HCT116 (cell line): ENCODE data around the gene ERI2. TPM values are rescaled to one million over a fixed set of nuclear protein-coding genes. Genes with fewer than 3 reads are reported as not detected.

Source experiments
- ATAC-seq: fragments of 200-7000 bp; cut with Tn5 transposase; 2 replicates; pipeline ENCODE4 v1.9.1; 2020; ENCODE audit warnings: mild to moderate bottlenecking, moderate library complexity
- BruUV-seq: library from RNA; stranded (reverse); fragments of 400-500 nt; replicated peaks from 2 replicates; lab custom pipeline; 2021; lab: Mats Ljungman, UMichigan
- CTCF ChIA-PET: fragments of 300-600 bp; sonication (Branson Sonifier 250); formaldehyde crosslinking; loops from one replicate; lab custom pipeline; 2021; ENCODE audit warnings: antibody characterized with exemption; lab: Charles Lee
- POLR2A ChIA-PET: fragments of 300-600, 350-600 bp; sonication (Branson Sonifier 250); formaldehyde crosslinking; loops from one replicate; lab custom pipeline; 2021; ENCODE audit warnings: antibody characterized with exemption; lab: Charles Lee
- RAD21 ChIA-PET, 2 experiments: fragments of 300-600 bp; sonication (Branson Sonifier 250); formaldehyde crosslinking; loops; one replicate each; lab custom pipeline; 2023; ENCODE audit warnings: low total read pairs in 2 of 2; ENCODE audit not compliant: uncharacterized antibody in 2 of 2, unreplicated experiment in 2 of 2, low non-redundant PET in 1 of 2; lab: Charles Lee
- DNase-seq: peaks from one replicate; pipeline ENCODE4 v3.0.0-alpha.2; 2010; ENCODE audit warnings: low read depth, low spot score
- H2AFZ ChIP-seq: fragments of 200-600 bp; shearing (Covaris generic), sonication (generic); 2 replicates; pipeline ENCODE4 v1.6.1; 2017; ENCODE audit warnings: low read depth, mixed run types, mixed read lengths, antibody characterized with exemption, low read length; ENCODE audit not compliant: poor library complexity, severe bottlenecking
- H3K27ac ChIP-seq: 2 replicates; pipeline ENCODE4 v1.5.1; 2012; ENCODE audit warnings: low read depth, low read length
- H3K27me3 ChIP-seq: fragments of 200-600 bp; sonication (generic); 2 replicates; pipeline ENCODE4 v1.6.1; 2016; ENCODE audit warnings: mixed run types, low read length, mixed read lengths; ENCODE audit not compliant: insufficient read depth
- H3K36me3 ChIP-seq, 2 experiments: fragments of 200-500 bp in 1 of 2; fragments of 200-600 bp in 1 of 2; sonication (Bioruptor generic) in 1 of 2; sonication (generic) in 1 of 2; 2 replicates each; pipeline versions ENCODE4 v1.5.1 to v1.6.1; 2014 to 2016; ENCODE audit warnings: low read length in 2 of 2, inconsistent platforms in 1 of 2, mixed read lengths in 1 of 2, mixed run types in 1 of 2; ENCODE audit not compliant: insufficient read depth in 2 of 2, control insufficient read depth in 1 of 2
- H3K4me1 ChIP-seq, 2 experiments: fragments of 200-600 bp in 1 of 2; sonication (generic) in 1 of 2; 2 replicates each; pipeline versions ENCODE4 v1.5.1 to v1.6.1; 2012 to 2017; ENCODE audit warnings: low read length in 2 of 2, inconsistent platforms in 1 of 2, mild to moderate bottlenecking in 1 of 2, mixed read lengths in 1 of 2, mixed run types in 1 of 2, moderate library complexity in 1 of 2; ENCODE audit not compliant: insufficient read depth in 2 of 2, control insufficient read depth in 1 of 2
- H3K4me2 ChIP-seq: fragments of 200-600 bp; sonication (generic); 2 replicates; pipeline ENCODE4 v1.6.1; 2017; ENCODE audit warnings: mixed run types, low read length, mixed read lengths
- H3K4me3 ChIP-seq, 2 experiments: fragments of 200-600 bp in 1 of 2; sonication (generic) in 1 of 2; replicated peaks in 1 of 2; 2 replicates each; pipeline ENCODE4 v1.5.1; 2011 to 2016; ENCODE audit warnings: low read length in 2 of 2, control low read depth in 1 of 2, low read depth in 1 of 2, mild to moderate bottlenecking in 1 of 2, mixed read lengths in 1 of 2, mixed run types in 1 of 2
- H3K79me2 ChIP-seq: fragments of 200-600 bp; sonication (generic); 2 replicates; pipeline ENCODE4 v1.6.1; 2017; ENCODE audit warnings: mild to moderate bottlenecking, mixed run types, low read length, moderate library complexity, mixed read lengths; ENCODE audit not compliant: insufficient read depth
- H3K9ac ChIP-seq: fragments of 200-600 bp; sonication (generic); 2 replicates; pipeline ENCODE4 v1.6.1; 2016; ENCODE audit warnings: low read length, mixed read lengths
- H3K9me2 ChIP-seq: fragments of 200-600 bp; sonication (generic), shearing (Covaris generic); 2 replicates; pipeline ENCODE4 v1.6.1; 2017; ENCODE audit warnings: mixed run types, mild to moderate bottlenecking, moderate library complexity; ENCODE audit not compliant: insufficient read depth
- H3K9me3 ChIP-seq, 2 experiments: fragments of 200-500 bp in 1 of 2; fragments of 200-600 bp in 1 of 2; sonication (Bioruptor generic) in 1 of 2; sonication (generic) in 1 of 2; 2 replicates each; pipeline ENCODE4 v1.6.1; 2014 to 2017; ENCODE audit warnings: low read length in 2 of 2, mixed read lengths in 2 of 2, inconsistent platforms in 1 of 2, low read depth in 1 of 2, mild to moderate bottlenecking in 1 of 2, mixed run types in 1 of 2, moderate library complexity in 1 of 2; ENCODE audit not compliant: control insufficient read depth in 1 of 2, insufficient read depth in 1 of 2
- H4K20me1 ChIP-seq: fragments of 200-600 bp; sonication (generic), shearing (Covaris generic); 2 replicates; pipeline ENCODE4 v1.6.1; 2017; ENCODE audit warnings: mixed run types, mild to moderate bottlenecking, moderate library complexity; ENCODE audit not compliant: insufficient read depth
- ATF3 ChIP-seq: IDR thresholded peaks from 2 replicates; pipeline ENCODE4 v1.6.1; 2012
- CEBPB ChIP-seq: IDR thresholded peaks from 2 replicates; pipeline ENCODE4 v1.6.1; 2012; ENCODE audit warnings: low read depth
- EGR1 ChIP-seq: IDR thresholded peaks from 2 replicates; pipeline ENCODE4 v1.6.1; 2012; ENCODE audit warnings: low read depth
- ELF1 ChIP-seq: IDR thresholded peaks from 2 replicates; pipeline ENCODE4 v1.6.1; 2012; ENCODE audit warnings: low read depth, borderline replicate concordance
- EZH2 ChIP-seq: fragments of 200-600 bp; sonication (generic); IDR thresholded peaks from 2 replicates; pipeline ENCODE4 v1.6.1; 2017; ENCODE audit warnings: antibody characterized with exemption, mixed run types
- EZH2phosphoT487 ChIP-seq: fragments of 200-600 bp; IDR thresholded peaks from 2 replicates; pipeline ENCODE4 v1.6.1; 2018; ENCODE audit warnings: antibody characterized with exemption, borderline replicate concordance
- FOSL1 ChIP-seq: IDR thresholded peaks from 2 replicates; pipeline ENCODE4 v1.6.1; 2012; ENCODE audit warnings: low read depth
- MAX ChIP-seq: IDR thresholded peaks from 2 replicates; pipeline ENCODE4 v1.6.1; 2012
- REST ChIP-seq: IDR thresholded peaks from 2 replicates; pipeline ENCODE4 v1.6.1; 2012; ENCODE audit warnings: low read depth
- SP1 ChIP-seq: IDR thresholded peaks from 2 replicates; pipeline ENCODE4 v1.6.1; 2012; ENCODE audit warnings: low read depth
- SRF ChIP-seq: IDR thresholded peaks from 2 replicates; pipeline ENCODE4 v1.6.1; 2012; ENCODE audit warnings: low read depth
- TCF7L2 ChIP-seq: IDR thresholded peaks from 2 replicates; pipeline ENCODE4 v1.7.0; 2011; ENCODE audit warnings: borderline replicate concordance, inconsistent platforms; ENCODE audit not compliant: insufficient read depth, insufficient read length; ENCODE audit errors: extremely low read depth
- ZNF274 ChIP-seq: fragments of 200-500 bp; sonication (Bioruptor generic); IDR thresholded peaks from 2 replicates; pipeline ENCODE4 v1.6.1; 2014; ENCODE audit warnings: mild to moderate bottlenecking, low read depth, low read length, inconsistent platforms
- intact Hi-C: fragments of 100-400 bp; cut with micrococcal nuclease; formaldehyde crosslinking; loops from 2 replicates; pipeline ENCODE4 v1.10.0; 2022
- total RNA-seq: library from RNA; stranded (reverse); gene quantifications from one replicate; pipeline ENCODE4 v1.2.1, GENCODE V29; 2021; ENCODE audit not compliant: unreplicated experiment

Gene ERI2
- total RNA-seq, 1 experiment from 2014 or later: 42.1 TPM

GRCh38 chr16:20753727-20754126, 52.5 kb downstream of the ERI2 start:
- DNase-seq (no peak), ATAC-seq (no peak)
- Histone ChIP-seq H3K9me3 (no peaks in the 10 kb centered on the region), H3K79me2 (no peaks in the 10 kb centered on the region), H3K4me3 (no peak overlapping the region), H3K27me3 (peaks cover 25% of the 10 kb centered on the region), H3K36me3 (no peaks in the 10 kb centered on the region), H2AFZ (no peak overlapping the region), H3K9me2 (no peaks in the 10 kb centered on the region), H3K4me1 (no peaks in the 10 kb centered on the region), H3K4me2 (no peak overlapping the region), H3K27ac (no peak overlapping the region), H3K9ac (no peak overlapping the region), H4K20me1 (no peaks in the 10 kb centered on the region)
- CTCF ChIA-PET: no interaction called here
- POLR2A ChIA-PET: no interaction called here
- BruUV-seq: no TSS peak
- intact Hi-C loops: no loop called here
- no peak for TF ChIP-seq ZNF274
- TF ChIP-seq REST: no peak
- TF ChIP-seq EZH2: no peak
- TF ChIP-seq MAX: no peak
- TF ChIP-seq TCF7L2: no peak
- TF ChIP-seq SP1: no peak
- TF ChIP-seq EZH2phosphoT487: no peak
- no peak for TF ChIP-seq ATF3
- TF ChIP-seq ELF1: no peak
- no peak for TF ChIP-seq CEBPB
- no peak for TF ChIP-seq FOSL1
- no peak for TF ChIP-seq EGR1
- TF ChIP-seq SRF: no peak
- RAD21 ChIA-PET: no interaction called here
